ENCODE measurements around the gene SMARCAL1. TPM values are rescaled to one million over a fixed set of nuclear protein-coding genes. Genes with fewer than 3 reads are reported as not detected.
"Not testable (repeated sequence)": the region's sequence is repeated elsewhere in the genome, so short reads cannot be mapped to it uniquely, and the experiment has no call there.

The SMARCAL1 gene
- 20.1 TPM for total RNA-seq

DNA sequence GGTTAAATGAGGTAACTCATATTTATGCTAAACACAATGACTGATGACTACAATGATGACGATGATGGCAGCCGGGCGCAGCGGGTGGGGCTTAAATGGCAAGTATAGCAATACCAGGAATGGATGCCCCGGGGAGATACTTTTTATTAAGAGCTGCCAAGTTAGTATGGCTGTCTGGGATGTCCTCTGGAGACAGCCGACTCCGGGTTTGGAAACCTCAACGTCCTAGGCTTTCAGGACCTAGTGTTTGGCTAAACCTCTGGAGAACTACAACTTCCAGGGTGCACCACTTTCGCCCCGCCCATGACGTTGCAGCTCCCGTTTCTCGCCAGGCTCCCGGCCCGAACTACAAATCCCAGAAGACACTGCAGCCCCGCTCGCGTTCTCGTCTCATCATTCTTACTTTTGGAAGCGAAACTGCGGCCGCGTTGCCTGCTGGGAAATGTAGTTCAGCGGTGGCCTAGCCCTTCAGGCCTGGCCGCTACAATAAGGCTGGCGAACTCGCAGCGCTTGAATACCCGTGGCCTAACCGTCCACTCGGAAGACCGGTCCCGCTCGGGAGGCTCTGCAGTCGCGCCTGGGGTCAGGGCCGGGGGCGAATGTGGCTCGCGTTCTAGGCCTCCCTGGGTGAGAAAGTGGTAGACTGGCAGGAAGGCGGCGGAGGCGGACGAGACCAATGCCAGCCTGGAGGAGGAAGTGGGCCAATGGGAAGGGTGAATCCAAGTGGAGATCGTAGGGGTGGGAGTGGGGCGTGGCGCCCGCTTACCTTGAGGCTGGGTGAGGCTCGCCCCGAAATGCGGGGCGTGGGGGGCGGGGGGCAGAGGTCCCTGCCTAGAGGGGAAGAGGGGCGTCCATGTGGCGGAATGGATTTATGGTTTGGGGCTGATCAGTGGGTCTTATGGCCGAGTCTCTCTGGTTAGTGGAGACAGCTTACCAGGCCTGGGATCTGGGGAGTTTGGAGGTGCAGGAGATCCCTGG, at the start of gene SMARCAL1:
Gene SMARCAL1 (plus strand): TSS at position 463 of the 978 bp plus-strand sequence. CDS start 2,221 bp downstream, outside the sequence.
- DNase-seq (ENCODE audit: low spot score): peak; percentile 99

DNA sequence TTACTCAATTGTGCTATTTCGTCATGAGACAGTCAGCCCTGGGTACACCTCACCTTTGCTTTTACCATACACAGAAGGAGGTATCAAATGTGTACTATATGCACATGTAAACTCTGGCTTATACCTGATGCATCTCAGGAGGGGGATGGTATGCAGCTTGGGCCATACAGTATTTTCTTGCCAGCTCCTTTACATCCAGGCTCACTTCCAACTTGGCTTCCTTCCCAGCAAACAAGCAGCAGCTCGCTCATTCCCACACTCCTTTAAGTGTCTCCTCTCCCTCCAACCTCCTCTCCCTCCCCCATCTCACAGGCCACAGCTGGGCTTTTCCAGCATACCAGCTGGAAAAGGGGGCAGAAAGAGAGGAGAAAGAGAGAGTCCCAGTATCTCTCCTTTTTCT, 49.6 kb upstream of the SMARCAL1 start:
- no peak for DNase-seq (ENCODE audit: low spot score)

DNA sequence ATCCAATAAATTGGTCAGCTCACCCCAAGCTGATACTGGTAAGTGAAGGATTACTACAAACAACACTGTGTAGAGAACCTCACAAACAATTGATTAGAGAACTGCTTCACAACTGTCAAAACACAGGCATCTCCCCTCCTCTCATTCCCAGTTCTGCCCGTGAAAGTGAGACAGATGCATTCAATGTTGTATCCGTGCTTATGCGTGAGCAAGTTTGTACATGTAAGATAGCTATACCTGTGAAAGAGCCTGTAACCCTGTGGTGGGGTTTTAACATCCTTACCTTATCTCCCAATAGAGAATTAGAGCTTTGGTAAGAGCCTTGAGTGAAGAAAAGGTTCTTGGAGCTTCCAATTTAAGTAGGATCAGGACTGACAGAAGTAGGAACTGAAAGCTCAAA, 49.1 kb upstream of the SMARCAL1 start:
- no peak for DNase-seq (ENCODE audit: low spot score)

DNA sequence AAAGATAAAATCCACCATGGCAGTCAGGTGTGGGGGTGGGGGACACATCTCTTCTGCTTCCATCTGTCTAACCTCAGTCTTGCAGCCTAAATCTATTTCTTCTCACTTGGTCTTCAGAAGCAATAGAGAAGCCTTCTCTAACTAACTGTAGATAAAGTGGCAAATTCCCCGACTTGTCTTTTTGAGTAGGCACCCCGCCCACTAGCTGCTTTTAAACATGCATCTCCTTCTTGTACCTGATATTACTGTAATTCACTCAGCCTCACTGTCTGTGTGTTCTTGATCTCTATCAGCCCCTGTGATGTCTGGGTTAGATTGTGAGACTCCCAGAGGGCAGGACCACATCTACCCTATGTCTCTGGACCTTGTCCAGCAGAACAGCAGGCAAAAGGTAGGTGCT, 46.8 kb upstream of the SMARCAL1 start:
- no peak for DNase-seq (ENCODE audit: low spot score)

DNA sequence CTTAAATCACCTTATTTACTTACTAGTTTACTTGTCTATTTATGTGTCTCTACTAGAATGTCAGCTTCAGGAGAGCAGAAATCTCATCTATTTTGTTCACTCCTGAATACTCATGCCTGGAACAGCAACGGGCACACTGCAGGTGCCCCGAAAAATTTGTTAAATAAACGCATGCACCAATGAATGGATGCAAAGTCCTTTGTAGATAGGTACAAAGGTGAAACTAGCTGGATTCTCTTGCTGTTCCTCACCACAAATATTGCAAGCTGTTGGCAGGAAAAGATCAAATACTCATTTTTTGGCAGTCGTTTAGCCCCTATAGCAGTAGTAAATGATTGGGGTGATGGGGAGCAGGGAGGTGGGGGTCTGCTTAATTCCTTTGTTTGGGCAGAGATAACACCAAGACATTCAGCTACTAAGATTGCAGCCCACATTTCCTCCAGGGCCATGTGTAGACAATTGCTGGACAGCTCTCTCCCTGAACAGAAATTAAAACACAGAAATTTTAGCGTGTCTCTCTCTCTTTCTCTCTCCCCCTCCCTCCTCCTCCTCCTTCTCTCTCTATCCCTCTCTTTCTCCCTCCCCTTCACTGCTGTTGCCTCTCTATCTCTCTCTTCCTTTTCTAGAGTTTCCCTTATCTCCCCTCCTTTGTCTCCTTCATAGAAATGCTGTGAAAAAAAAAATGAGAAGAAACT, 45.4 kb upstream of the SMARCAL1 start:
- DNase-seq (ENCODE audit: low spot score): no peak

DNA sequence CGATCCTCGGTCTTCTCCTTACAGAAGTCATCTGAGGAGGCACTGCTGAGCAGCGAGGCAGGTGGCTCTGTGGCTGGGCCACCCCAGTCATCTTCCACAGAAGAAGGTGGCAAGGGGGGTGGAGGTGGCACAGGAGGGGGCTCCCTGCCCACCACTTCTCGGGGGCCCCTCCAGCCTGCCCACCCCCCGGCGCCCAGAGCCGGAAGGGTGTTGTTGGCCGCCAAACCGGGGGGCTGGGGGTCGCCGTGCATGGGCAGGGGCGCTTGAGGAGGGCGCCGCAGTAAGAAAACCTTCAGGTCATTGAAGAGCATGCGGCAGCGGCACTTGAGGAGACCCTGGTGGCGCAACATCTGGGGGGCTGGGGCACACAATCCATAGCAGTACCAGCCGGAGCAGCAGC, 42.5 kb upstream of the SMARCAL1 start:
- DNase-seq (ENCODE audit: low spot score): no peak

DNA sequence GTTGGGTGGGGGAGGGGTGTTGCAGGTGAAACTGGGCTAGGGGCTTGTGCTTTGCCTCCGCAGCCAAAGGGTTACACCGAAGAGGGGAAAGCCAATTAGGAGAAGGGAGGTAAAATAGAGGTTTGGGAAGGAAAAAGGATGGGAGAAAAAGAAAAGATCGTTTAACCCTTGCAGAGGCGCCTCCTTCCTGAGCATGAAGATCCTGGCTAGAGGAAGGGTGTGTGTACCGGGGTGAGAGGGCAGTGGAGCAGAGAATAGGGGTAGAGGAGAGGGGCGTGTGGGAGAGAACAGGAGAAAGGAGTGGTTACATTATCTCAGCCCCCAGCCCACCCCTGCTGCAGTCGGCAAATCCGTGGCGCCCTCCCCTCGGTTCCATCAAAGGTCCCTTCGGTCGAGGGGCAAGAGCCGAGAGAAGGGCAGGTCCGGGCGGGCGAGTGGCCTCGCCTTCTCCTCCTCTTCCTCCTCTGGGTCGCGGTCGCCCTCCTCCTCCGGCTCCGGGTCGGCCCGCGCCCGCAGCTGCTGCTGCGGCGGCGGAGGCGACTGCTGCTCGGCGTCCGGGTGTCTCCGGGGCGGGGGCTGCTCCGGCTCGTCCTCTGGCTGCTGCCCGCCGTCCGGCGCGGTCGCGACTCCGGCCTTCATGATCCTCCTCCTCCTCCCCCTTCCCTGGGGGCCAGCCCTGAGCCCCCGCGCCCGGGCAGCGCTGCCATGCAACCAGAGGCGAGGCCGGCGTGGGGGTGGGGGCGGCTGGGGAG, 41.1 kb upstream of the SMARCAL1 start:
- no peak for DNase-seq (ENCODE audit: low spot score)

DNA sequence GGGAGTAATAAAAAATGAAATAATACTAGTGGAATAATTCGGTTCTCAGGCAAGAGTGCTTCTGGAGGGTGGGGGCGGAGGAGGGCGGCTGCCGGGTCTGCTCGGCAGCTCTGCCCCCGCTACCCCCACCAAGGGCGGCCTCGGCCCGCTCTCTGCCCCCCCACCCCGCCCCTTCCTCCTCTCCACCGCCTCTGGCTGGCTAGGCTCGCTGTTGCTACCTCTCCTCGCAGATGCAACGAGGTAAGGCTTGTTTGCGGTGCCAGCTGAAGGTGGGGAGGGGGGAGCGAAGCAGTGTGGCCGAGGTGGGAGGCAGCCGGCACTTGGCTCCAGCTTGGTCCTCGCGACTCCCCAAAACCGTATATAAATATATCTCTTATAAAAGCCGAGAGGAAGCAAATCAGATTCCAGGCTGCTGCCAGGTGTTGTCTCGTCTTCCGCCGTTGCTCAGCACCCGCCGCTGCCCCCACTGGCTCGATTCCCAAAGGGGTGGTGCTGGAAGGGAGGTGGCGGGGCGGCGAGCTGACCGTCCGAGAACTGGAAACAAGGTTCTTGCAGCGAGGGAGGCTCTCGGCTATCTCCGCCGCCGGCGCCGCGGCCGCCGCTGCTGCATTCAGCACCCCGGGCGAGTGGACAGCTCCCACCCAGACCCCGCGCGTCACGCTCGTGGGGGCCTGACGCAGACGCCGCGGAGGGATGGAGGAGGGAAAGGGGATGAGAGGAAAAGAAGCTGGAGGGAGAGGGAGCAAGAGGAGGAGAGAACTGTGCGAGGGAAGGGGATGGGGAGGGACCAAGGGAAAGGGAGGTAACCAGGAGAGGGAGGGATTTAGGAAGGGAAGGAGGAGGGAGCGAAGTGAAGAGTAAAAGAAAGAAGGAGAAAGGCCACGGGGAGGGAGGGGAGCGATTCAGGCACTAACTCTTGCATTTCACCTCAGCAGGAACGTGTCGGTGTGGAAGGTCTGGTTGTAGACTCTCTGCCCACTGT, 40.3 kb upstream of the SMARCAL1 start, which contains the start of gene MARCHF4:
Gene MARCHF4 (minus strand): TSS at position 763 of the 982 bp plus-strand sequence. CDS start 2,223 bp downstream, outside the sequence.
- peak; percentile 69 for DNase-seq (ENCODE audit: low spot score)

DNA sequence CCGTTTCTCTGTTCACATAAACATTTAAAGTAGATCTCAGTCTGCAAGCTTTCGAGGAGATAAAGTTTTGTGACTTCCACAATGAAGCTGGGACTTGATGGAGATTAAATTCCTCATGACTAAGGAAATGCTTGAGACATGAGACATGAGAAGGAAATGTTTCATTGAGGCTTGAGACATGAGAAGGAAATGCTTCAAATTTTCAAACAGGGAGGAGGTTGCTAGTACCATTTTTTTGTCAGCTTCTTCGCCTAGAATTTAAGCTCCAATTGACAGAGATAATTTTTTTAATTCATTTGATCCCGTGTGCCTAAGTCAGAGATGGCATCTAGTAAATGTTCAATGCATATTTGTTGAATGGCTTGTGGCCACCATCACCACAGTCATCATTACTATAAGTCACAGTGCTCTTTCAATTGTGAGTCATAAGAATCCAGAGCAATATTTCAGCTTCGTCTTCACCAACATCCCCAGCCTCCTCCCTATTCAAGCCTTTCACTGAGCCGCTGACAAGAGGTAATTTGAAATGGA, 39.5 kb upstream of the SMARCAL1 start:
- DNase-seq (ENCODE audit: low spot score): no peak

DNA sequence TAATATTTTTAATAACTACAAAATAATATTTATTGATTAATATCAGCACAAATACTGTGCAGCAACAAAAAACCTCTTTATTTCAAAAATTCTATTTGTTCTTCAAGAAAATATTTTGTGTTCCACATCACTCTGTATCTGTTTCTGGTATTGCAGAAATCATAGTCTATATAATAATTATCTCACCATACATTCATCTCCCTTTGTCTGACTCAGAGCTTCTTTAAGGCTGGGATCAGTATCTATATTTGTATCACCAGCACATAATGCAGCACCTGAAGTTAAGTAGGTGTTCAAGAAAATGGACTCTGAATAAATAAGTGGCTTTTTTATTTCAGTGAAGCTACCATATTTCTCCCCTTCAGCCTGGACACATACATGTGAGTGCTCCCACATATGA, 38.4 kb upstream of the SMARCAL1 start:
- DNase-seq (ENCODE audit: low spot score): no peak

DNA sequence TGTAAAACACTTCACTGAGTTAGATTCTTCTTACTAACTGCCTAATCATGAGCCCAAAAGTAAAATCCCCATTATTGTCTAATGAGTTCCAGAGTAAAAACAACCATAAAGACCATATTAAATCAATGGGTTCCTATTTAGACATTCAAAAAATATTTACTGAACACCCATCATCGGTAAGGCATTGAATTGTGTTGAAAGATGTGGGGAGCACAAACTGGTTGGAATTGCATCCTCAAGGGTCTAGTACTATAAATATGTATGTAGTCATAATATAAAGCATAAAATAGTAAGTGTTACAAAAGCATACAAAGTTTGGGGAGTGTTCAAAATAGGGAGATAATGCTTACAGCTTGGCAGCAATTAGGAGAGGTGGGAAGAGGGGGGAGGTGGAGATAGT, 37.0 kb upstream of the SMARCAL1 start:
- no peak for DNase-seq (ENCODE audit: low spot score)

DNA sequence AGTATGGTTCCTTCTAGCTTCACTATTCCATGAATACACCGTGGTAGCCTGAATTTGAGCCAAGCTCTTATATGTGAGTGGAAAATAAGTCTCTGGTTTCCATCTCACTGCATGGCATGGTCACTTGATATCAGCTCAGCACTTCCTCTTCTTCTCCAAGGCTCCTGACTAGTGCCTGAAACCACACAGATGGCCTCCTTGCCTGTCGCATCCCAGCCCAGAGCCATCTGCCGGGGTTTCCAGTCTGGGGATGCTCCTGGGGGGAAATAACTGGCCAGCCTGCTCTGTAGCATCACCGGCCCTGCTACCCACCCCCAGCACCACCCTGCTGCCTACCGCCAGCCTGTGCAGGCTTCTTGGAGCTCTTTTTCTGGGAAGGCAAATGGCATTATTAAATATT, 32.3 kb upstream of the SMARCAL1 start:
- no peak for DNase-seq (ENCODE audit: low spot score)

DNA sequence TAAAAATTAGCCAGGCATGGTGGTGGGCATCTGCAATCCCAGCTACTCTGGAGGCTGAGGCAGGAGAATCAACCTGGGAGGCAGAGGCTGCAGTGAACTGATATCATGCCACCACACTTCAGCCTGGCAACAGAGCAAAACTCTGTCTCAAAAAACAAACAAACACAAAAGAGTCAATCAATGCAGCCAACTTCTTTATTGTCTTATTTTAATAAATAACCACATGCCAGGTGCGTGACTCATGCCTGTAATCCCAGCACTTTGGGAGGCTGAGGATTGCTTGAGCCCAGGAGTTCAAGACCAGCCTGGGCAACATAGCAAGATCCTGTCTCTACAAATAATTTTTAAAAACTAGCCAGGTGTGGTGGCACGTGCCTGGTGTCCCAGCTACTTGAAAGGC, 27.9 kb upstream of the SMARCAL1 start:
- not testable (repeated sequence) for DNase-seq (ENCODE audit: low spot score)

DNA sequence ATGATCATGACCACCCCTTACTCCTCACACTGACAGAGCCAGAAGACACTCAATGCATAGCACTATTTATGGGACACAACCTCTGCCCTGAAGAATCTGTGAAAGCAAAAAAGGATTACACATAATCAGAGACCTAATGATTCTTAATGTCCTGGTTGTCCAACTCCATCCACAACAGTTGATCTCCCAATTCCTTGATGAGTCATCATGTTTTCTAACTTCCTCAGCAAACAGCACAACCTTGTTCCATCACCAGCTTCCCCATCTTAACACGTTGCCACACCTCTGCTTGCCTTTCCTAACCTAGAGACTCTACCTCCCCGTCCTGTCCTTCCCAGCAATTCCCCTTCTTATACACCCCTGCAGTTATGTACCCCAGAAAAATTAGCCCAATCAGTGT, 26.8 kb upstream of the SMARCAL1 start:
- DNase-seq (ENCODE audit: low spot score): no peak

DNA sequence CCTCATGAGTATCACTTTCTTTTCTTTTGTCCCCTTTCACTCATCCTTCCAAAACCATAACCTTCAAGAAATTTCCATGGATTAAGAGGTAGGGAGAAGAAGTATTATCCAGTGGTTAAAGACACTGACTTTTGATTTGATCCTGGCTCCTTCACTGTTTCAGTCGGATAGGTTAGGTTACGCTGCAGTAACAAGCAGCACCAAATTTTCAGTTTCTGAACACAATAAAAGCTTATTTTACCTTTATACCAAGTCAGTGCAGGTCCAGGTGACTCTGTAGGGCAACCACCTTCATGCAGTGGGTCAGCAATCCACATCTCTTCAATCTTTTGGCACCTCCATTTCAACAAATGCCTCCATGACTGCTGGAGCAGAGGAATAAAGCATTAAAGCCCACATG, 25.0 kb upstream of the SMARCAL1 start:
- no peak for DNase-seq (ENCODE audit: low spot score)

DNA sequence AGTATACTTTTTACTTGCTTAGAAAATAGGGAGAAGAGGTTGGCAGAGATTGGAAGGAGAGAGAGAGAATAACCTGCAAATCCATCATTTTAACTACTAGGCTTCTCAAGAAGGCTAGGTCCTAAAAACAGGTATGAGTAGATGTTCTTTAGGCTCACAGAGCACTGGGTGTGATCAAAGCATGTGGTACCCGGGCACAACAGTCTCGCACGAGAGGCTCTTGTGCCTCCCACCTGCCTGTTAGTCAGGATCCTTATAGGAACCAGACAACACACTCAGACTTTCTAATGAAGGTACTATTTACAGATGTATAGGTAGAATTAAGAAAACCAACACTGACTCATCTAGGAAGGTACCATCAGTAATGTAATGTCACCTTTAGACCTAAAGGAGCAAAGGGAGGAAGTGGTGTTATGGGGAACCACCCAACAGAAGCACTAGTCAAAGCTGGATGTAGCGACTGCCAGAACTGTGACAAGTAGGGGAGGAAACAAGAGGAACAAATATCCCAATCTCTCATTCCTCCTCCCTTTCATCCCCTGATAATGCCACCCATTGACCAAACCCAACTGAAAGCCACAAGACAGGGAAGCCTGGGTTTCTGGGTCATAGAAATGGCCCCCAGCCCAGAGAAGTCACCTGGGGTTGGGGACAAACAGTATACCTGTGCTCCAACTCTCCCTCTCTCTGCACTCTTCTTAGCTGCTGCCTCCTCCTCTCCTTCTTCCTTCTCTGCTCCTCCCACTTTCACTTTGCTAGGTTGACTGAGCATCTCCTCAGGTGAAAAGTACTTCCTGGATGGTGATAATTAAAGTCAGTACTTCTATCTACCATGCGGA, 24.0 kb upstream of the SMARCAL1 start:
- DNase-seq (ENCODE audit: low spot score): no peak

DNA sequence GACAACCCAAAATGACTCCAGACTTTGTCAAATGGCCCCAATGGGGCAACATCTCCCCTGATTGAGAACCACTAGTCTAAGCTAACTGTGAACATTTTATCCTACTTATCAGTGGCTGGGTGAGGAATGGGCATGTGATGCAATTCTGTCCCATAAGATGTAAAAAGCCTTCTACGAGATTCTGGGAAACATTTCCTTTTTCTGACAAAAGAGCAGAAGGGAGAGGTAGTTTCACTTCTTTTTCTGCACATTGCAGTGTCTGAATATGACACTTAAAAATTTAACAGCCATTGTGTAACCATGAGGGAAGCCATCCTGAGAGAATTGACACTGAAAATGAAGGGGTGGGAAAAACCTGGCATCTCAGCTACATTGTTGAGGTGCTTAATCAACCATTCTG, 22.7 kb upstream of the SMARCAL1 start:
- no peak for DNase-seq (ENCODE audit: low spot score)

DNA sequence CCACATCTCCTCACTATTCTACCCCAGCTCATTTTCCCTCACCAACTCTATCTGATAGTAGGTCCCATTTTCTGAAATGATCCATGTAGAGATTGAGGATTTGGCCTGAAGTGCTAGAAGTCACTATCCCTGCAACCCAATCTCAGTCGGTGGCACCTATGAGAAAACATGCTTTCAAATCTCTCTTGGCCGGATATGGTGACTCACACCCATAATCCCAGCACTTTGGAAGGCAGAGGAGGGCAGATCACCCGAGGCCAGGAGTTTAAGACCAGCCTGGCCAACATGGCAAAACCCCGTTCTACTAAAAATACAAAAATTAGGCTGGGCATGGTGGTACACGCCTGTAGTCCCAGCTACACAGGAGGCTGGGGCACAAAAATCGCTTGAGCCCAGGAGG, 20.9 kb upstream of the SMARCAL1 start:
- DNase-seq (ENCODE audit: low spot score): no peak

DNA sequence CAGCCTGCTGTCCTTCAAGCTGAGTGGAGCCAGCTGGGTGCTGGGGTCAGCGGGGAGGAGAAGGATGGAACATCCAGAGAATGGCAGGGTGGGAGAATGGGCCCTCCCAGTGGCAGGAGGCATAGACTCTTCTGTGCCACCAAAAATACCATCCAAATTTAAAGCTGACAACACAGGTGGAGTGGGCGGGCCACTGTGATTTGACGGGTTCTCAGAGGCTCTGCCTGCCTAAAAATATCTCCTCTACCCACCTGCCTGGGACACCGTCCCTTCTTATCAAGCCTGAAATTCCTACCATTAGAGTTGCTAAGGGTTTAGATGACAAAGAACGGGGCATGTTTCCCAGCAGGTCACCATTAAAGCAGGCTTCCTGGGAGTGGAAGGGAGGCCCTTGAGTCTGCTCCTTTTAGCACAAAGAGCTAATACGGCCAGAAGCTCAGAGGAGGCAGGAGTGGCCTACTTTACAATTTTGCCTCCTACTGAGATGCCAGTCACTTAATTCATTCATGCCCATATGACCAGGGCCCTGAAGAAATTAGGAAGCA, 20.2 kb upstream of the SMARCAL1 start:
- DNase-seq (ENCODE audit: low spot score): no peak
